Measurements from ENCODE around the gene GNAI2.

GRCh38 chr3:50227390-50228183 lies 8.4 kb upstream of the GNAI2 start:
- TF ChIP-seq, protein P1, sequence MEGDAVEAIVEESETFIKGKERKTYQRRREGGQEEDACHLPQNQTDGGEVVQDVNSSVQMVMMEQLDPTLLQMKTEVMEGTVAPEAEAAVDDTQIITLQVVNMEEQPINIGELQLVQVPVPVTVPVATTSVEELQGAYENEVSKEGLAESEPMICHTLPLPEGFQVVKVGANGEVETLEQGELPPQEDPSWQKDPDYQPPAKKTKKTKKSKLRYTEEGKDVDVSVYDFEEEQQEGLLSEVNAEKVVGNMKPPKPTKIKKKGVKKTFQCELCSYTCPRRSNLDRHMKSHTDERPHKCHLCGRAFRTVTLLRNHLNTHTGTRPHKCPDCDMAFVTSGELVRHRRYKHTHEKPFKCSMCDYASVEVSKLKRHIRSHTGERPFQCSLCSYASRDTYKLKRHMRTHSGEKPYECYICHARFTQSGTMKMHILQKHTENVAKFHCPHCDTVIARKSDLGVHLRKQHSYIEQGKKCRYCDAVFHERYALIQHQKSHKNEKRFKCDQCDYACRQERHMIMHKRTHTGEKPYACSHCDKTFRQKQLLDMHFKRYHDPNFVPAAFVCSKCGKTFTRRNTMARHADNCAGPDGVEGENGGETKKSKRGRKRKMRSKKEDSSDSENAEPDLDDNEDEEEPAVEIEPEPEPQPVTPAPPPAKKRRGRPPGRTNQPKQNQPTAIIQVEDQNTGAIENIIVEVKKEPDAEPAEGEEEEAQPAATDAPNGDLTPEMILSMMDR (conservative IDR thresholded peaks at IDR 0.05; ENCODE audit: low read length) = peak; percentile 67
- TF ChIP-seq EZH2phosphoT487 (IDR thresholded peaks at IDR 0.05; ENCODE audit: borderline replicate concordance) = no peak
